GM19238 (cell line): Measurements from ENCODE around the gene DDX42.

Experiments used
- DNase-seq: peaks from one replicate; pipeline ENCODE4 v3.0.0; 2011; ENCODE audit warnings: low spot score; ENCODE audit not compliant: insufficient read length

DDX42 gene, protein sequence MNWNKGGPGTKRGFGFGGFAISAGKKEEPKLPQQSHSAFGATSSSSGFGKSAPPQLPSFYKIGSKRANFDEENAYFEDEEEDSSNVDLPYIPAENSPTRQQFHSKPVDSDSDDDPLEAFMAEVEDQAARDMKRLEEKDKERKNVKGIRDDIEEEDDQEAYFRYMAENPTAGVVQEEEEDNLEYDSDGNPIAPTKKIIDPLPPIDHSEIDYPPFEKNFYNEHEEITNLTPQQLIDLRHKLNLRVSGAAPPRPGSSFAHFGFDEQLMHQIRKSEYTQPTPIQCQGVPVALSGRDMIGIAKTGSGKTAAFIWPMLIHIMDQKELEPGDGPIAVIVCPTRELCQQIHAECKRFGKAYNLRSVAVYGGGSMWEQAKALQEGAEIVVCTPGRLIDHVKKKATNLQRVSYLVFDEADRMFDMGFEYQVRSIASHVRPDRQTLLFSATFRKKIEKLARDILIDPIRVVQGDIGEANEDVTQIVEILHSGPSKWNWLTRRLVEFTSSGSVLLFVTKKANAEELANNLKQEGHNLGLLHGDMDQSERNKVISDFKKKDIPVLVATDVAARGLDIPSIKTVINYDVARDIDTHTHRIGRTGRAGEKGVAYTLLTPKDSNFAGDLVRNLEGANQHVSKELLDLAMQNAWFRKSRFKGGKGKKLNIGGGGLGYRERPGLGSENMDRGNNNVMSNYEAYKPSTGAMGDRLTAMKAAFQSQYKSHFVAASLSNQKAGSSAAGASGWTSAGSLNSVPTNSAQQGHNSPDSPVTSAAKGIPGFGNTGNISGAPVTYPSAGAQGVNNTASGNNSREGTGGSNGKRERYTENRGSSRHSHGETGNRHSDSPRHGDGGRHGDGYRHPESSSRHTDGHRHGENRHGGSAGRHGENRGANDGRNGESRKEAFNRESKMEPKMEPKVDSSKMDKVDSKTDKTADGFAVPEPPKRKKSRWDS

DNA sequence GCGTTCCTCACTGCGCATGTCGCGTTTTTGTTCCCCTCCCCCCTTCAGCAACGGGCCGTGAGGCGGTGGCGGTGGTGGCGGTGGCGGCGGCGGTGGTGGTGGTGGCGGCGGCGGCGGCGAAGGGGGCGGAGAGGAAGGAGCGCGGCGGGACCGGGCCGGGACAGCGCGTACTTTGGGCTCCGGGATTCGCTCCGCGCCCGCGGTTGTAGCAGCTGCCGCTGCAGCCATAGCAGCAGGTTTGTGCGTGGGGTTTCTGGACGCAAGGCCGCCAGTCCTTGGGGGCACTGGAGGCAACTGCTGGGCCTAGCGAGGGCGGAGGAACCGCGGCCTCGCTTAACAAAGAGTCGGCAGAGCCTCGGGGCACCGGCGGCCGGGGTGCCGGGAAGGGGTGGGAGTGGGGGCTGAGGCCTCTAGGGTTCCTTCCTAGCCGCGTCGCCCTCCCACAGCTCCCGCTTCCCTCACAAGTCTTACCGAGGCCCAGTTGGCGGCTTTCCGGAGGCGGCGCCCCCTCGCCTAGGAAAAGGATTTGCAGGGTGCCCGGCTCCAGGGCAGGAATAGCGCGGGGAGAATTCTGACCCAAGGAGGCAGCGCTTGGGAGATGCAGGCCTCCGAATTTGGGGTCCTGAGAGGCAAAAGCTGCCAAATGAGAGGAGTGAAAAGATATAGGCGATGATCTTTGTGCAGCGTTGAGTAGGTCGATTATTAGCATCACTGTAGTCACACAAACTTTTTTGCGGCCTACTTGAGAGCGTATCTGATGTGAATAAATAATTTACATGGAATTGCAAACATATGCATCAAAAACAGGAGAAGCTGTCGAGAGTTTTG lies at the start of gene DDX42:
TSS of gene DDX42 (plus strand) at position 30 of the 828 bp plus-strand sequence. CDS start 12,880 bp downstream, outside the sequence.
- peak; percentile 17 for DNase-seq

DNA sequence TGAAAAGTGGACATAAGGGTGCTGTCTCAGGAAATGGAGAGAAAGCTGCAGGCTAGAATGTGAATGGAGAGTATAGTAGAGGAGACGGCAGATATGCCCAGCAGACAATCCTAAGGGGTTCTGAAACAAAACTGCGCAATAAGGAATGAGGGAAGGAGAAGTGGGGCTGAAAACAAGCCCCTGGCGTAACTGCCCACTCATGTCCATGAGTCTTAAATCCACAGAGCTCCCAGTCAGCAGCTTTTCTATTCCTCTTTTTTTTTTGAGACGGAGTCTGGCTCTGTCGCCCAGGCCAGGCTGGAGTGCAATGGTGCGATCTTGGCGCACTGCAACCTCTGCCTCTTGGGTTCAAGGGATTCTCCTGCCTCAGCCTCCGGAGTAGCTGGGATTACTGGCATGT lies 38.3 kb upstream of the DDX42 start:
- DNase-seq = no peak

DNA sequence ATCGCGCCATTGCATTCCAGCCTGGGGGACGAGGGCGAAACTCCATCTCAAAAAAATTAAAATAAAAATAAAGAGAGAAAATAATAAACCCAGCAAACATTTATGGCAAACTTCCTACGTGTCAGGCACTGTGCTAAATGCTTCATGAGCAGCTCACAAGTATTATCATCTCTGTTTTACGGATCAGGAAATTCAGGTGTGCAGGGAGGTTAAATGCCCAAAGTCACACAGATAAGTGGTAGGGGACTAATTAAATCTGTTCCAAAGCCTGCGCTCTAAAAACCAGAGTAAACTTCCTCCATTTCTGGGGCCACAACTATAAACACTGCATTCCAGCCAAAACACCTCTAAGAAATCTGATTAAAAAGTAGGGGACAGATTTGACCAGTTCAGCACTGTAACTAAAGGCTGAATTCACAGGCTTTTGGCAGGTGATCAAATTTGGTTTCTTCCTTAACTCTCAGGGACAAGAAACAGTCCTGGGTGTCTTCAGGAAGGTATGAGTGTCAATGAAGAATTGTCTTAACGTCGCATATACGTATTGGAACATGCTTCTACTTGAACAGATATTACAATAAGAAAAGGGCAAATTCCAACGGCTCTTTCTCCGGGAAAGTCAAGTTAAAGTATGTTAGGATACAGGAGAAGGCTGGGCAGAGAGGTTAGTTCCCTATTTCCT lies 33.4 kb upstream of the DDX42 start:
- no peak for DNase-seq

DNA sequence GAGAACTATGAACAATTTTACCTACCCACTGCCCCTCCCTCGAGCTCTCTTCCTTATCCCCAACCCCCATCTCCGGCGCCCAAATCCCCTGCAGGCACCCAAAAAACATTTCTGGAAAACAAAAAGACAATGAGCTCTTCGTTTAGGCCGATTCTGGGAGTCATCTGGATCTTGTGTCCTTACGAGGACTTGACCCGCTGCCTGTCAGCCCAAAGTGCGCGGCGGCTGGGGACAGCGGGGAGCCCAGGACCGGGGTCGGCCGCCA lies 32.9 kb upstream of the DDX42 start:
- no peak for DNase-seq

DNA sequence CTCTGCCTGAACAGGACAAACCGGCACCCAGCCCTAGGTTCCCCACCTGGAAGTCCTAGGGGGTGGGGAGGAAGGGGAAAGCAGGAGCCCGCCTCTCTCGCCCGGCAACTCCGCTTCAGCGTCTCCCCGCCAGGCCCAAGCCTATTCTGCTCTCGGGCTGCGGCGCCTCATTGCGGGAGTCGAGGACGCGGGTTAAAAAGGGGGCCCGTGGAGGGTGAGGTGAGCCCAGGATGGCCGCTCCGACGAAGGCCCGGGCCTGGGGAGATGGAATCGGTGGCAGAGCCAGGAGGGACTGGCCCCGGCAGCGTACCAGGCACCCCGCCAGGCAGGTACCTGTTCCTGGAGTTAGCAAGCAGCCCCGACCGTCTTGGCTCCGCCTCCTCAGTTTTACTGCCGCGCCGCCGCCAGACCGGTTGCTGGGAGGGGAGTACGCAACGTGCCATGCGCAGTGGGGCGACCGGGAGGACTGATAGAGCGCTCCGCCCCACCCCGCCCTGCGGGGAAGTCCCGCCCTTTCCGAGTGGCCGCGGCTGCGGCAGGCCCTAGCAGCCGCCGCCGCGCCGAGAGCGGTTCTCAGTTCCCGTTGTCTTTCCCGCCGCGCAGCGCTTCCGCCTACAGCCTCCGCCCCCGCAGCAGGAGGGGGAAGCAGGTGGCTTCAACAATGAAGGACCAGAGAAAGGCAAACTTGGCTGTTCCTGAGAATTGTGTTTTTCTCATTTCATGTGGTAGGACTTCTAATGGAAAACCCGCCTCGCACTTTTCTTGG lies 32.4 kb upstream of the DDX42 start, which contains the start of gene STRADA:
TSS of gene STRADA (minus strand) at position 392 of the 766 bp plus-strand sequence. CDS start 13,430 bp downstream, outside the sequence.
- peak; percentile 85 for DNase-seq

DNA sequence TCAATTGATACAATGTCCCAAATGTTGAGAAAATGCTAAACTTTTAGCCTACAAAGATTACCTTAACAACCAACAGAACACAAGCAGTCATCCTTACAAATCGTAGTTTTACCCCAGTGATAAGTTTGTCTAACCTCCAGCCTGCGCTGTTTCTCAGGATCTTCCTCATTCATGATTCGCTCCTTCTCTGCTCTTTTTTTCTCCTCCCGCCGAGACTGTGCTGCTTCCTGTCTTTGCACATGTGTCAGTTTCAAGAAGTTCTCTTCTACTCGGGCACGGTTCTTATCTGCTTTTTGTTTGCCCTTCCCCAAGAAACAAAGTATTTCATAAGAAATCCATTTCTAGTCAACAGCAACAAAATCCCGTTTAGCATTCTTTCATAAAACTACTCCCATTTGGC lies 22.2 kb upstream of the DDX42 start:
- no peak for DNase-seq

DNA sequence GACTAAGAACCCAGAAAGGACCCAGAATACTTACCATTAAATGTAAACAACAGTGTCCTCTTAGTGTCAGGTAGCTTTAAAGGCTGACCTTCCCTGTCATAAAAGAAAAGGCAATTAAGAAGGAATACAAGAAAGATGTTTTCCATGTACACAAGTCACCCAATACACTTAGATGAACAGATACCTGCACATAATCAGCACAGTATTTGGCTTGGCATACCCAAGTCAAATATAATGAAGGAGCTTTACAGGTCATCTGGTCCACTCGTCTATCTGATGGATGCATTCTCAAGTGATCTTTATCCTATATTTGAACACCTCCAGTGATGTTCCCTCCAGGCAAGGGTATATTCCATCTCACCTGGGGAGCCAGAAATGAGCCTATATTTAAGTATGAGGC lies 21.3 kb upstream of the DDX42 start:
- no peak for DNase-seq

DNA sequence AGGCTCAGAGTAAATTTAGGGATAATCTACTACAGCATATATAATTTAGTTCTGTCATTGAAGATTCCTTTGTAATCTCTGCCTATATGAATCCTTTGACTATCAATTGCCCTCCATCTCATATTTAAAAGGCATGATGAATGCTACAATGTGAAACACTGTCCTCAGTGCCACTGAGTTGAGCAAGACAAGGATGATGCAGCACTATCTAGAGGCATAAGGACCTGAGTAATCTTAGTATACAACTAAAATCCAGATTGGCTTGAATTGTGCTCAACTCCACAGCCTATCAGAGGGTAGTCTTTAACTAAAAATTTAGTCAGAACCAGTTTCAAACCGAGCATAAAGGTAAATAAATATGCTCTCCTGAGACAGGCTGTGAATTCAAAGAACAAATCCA lies 20.8 kb upstream of the DDX42 start:
- no peak for DNase-seq

DNA sequence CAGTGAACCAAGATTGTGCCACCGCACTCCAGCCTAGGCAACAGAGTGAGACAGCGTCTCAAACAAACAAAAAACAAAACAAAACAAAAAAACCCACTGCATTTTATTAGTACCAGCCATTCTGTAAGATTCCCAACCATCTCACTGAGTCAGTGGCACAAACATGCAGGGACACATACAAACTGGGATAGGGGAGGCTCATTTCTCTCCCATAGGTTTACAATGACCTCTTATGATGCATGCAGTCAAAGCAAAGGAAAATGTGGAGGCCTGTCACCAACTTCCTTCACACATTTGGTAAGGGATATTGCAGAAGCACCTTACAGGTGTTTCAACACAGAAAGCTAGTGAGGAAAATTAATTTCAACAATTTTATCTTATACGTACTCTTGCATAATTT lies 19.9 kb upstream of the DDX42 start:
- DNase-seq = no peak

DNA sequence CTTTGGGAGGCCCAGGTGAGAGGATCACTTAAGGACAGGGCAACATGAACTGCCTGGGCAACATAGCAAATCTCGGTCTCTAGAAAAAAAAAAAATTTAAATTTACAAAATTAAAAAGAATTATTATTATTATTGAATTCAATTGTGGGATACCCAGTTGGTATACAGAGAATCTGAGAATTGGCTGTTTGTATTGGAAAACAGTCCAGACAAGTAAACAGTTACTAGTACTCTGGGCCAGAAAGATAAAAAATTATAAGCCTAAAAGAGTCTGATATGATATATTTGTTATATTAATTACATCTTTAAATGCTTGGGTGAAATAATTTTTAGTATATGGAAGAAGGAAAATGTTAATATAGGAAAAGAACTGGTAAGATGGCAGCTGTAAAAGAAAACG lies 15.5 kb upstream of the DDX42 start:
- DNase-seq = no peak

DNA sequence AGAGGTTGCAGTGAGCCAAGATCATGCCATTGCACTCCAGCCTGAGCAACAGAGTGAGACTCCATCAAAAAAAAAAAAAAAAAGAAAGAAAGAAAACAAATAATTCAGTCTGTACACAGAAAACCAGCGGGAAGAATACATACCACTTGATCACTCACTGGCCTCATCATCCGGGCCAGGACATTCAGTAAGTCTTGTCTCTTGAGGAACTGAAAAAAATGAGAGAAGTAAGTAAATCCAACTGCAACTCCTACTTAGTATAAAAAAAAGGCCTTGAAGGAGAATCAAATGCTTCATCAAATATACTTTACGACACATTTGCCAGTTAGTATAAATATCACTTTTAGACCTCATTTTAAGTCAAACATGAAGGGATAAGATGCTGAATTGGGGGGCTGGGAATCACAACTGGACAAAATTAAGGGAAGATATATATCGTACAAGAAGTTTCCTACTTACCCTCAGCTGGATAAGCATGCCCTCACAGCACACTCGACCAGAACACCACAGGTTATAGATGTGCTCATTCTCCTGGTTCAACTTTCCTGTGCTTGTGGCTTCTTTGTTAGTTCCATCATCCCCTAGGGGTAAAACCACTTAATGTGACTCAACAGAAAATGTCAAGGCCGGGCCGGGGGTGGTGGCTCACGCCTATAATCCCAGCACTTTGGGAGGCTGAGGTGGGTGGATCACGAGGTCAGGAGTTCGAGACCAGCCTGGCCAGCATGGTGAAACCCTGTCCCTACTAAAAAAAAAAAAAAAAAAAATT lies 13.0 kb upstream of the DDX42 start:
- no peak for DNase-seq

DNA sequence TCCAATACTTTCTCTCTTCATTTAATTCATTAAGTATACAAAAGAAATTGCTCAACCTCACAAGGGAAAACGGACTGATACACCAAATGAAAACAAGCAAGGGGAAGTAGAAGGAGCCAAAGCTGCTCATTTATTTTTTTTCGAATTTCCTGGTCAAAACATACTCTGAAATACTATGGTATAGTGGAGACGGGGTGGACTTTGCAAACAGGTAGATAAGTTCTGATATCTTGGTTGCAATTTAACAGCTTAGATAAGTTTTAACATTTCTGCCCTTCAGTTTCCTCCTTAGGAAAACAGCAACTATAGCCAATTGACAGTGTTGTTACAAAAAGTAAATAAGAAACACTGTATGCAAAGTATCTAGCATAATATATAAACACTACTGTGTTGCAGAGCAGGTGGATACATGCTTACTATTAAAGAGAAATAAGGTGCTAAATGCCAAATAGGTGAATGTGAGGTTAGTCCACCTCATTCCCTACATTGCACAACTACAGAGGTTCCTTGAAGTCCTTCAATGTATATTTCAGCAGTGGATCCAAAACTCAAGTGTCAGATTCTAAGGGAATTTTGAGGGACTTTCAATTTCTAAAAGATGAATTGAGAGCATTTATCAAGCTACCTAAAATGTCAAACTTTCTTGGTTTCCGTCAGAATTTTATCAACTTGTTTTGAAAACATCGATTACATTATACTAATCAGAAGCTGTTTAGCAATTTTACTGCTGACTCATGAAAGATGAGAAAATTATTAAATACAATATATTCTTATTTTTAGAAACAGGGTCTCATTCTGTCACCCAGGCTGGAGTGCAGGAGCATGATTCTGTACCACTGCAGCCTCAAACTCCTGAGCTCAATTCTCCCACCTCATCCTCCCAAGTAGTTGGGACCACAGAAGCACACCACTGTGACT lies 11.6 kb upstream of the DDX42 start:
- DNase-seq = no peak

DNA sequence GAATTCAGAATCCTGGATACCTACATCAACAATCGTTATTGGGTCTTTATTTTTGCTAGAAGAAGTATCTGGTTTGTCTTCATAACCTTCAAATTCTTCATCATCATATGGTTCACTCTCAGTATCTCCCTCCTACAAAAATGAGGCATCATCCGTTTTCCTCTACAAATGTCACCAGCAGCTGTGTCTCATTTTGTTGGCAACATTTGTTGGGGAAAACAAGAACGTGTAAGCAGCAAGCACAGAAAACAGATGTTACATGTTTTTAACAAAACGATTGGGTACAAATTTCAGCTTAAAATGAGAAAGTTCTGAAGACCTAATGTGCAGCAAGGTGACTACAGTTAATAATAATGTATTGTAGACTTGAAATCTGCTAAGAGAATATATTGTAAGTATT lies 9.3 kb upstream of the DDX42 start:
- no peak for DNase-seq

DNA sequence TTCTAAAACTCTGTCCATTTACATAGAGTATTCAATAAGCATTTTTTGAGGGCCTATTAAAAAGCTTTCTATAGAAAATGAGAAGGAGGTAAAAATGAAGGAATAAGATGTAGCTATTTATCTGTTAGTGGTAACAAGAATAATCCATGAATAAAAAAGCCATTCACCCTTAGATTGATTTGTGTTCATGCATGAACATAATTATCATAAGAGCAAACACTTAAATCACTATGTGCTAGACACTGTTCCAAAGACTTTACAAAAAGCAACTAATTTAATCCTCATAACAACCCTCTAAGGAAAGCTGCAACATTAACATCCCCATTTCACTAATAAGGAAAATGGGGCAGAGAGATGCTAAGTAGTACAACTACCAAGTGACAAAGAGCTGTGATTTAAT lies 7.2 kb upstream of the DDX42 start:
- DNase-seq = no peak

DNA sequence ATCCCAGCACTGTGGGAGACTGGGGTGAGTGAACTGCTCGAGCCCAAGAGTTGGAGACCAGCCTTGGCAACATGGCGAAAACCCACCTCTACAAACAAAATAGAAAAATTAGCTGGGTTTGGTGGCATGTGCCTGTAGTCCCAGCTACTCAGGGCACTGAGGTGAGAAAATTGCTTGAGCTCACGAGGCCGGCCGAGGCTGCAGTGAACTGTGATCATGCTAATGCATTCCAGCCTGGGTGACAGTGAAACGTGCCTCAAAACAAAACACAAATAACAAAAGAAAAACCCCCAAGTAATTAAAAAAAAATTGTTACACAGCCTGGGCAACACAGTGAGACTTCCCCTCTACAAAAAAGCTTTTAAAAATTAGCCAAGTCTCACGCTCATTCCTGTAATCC lies 5.5 kb upstream of the DDX42 start:
- DNase-seq = no peak

DNA sequence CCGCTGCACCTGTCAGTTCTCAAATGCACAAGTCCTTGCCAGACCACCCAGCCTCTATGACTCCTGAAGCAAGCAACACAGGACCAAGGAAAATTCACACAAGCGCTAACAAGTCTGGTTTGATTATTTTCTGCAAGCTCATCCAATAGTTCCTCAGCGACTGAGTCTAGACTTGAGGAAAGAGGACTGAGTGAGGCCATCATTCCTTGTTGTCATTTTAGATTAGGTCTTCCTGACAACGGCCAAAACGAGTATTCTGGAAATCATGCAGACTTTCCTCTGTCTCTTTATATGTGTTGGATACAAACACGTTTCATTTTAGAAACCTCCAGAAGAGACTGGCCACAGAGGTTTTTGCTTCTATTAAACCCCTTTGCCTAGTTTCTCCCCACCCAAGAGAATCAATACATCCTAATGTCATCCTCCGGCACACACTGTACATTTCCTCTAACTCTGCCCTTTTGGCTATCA lies 1.1 kb upstream of the DDX42 start:
- no peak for DNase-seq

DNA sequence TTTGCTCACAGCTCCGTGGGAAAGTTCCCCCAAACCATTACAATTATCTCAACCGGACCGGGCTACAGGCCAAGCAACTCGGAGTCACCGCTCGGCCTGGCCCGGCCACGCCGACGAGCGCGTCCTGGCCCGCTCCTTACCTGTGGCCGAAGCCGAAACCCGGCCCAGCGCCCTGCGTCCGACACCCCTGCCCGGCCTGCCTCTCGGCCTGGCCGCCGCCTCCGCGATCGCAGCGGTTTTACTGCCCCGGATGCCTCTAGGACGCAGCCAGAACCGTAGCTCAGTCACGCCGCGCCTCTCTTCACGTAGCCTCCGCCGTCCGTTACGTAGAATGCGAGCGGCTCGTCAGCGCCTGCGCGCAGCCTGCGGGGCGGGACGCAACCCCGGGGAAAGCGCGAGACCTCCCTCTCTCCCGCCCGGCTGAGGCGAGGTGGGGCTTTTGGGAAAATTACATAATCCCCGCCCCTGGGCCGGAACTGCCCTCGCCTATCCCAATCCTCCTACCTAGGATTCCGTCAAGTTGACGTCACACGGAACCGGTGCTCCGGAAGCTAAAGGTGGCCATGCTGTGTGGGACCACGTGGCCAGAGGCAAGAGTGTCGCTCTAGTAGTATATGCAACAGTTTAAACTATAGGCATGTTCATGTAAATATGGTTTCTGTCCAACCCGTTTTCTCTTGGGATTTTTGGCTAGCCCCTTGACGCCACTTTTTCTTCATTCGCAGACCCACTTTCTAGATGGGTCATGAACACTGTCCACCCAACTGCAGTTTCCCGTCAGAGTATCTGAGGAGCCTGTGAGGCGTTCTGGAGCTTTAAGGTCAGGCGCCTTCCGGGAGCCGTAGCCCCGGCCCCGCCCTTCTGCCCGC lies 464 bp upstream of the DDX42 start, which contains the start of gene CCDC47:
TSS of gene CCDC47 (minus strand) at position 326 of the 869 bp plus-strand sequence. CDS start 7,422 bp downstream, outside the sequence.
- DNase-seq = peak; percentile 89
